Mucosa of gallbladder (tissue), 1 donor: ENCODE results near the gene DOCK4. TPM values are rescaled to one million over a fixed set of nuclear protein-coding genes. Genes with fewer than 3 reads are reported as not detected.

Experiments used
- DNase-seq: peaks from one replicate; pipeline ENCODE4 v3.0.0-alpha.2; 2020; ENCODE audit warnings: low spot score
- total RNA-seq: library from RNA; stranded (reverse); gene quantifications from one replicate; pipeline ENCODE4 v1.2.1, GENCODE V29; 2021
- donor health status: DM: no; HTN: no; CAD: no.

DOCK4 gene
- total RNA-seq, 1 donor from 2014 or later: 26.1 TPM

GRCh38 chr7:111734954-111735660 lies 471.1 kb downstream of the DOCK4 start:
- no peak for DNase-seq

GRCh38 chr7:111732923-111733322 lies 473.3 kb downstream of the DOCK4 start:
- no peak for DNase-seq

- DNase-seq: no peak
These were observed 475.5 kb downstream of the DOCK4 start for GRCh38 chr7:111730476-111731300.

GRCh38 chr7:111730057-111730456 lies 476.1 kb downstream of the DOCK4 start:
- no peak for DNase-seq

- no peak for DNase-seq
These were observed 476.7 kb downstream of the DOCK4 start for GRCh38 chr7:111729483-111729882.

- no peak for DNase-seq
These were observed 477.6 kb downstream of the DOCK4 start for GRCh38 chr7:111728635-111728995.

- DNase-seq: no peak
These were observed 478.1 kb downstream of the DOCK4 start for GRCh38 chr7:111727905-111728634.

GRCh38 chr7:111718886-111719285 lies 487.3 kb downstream of the DOCK4 start:
- no peak for DNase-seq

GRCh38 chr7:111711426-111712065 lies 494.7 kb downstream of the DOCK4 start:
- no peak for DNase-seq

- DNase-seq: no peak
These were observed 495.3 kb downstream of the DOCK4 start for GRCh38 chr7:111710839-111711380.

GRCh38 chr7:111708072-111708471 lies 498.1 kb downstream of the DOCK4 start:
- no peak for DNase-seq

- DNase-seq: no peak
These were observed 500.4 kb downstream of the DOCK4 start for GRCh38 chr7:111705807-111706206.

GRCh38 chr7:111697771-111698170 lies 508.4 kb downstream of the DOCK4 start:
- no peak for DNase-seq

GRCh38 chr7:111694376-111694775 lies 511.8 kb downstream of the DOCK4 start:
- DNase-seq: no peak

GRCh38 chr7:111690364-111691111 lies 515.7 kb downstream of the DOCK4 start:
- no peak for DNase-seq

GRCh38 chr7:111685349-111685748 lies 520.9 kb downstream of the DOCK4 start:
- no peak for DNase-seq

GRCh38 chr7:111682588-111683340 lies 523.4 kb downstream of the DOCK4 start:
- DNase-seq: no peak

- no peak for DNase-seq
These were observed 525.0 kb downstream of the DOCK4 start for GRCh38 chr7:111681242-111681641.

GRCh38 chr7:111678986-111679385 lies 527.2 kb downstream of the DOCK4 start:
- no peak for DNase-seq

- DNase-seq: no peak
These were observed 527.9 kb downstream of the DOCK4 start for GRCh38 chr7:111678281-111678680.
